ENCODE data around the gene TMPRSS11F.

The TMPRSS11F gene

DNA sequence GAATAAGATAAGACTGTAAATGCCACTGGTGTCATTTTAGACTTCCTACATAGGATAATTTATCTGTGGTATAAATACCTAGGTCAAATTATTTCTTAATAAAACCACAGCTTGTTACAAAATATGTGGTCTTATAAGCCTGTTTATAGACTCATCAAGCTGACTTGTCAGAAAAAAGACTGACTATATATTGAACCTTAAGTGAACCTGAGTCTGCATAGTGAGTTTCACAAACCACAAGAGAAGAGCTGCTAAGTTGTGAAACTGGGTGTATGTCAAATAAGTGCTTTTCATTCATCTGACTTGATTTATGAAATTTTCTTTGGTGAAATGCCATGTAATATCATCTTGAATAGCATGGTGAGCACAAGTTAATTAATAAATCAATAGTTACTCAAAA lies 118.0 kb downstream of the TMPRSS11F start:
- Histone ChIP-seq H4K20me1 (ENCODE audit: low read depth, low read length) (no peaks in the 10 kb centered on the region), H3K4me3 (ENCODE audit: insufficient read depth, low read length, poor library complexity, severe bottlenecking) (no peak overlapping the region), H3F3A (ENCODE audit: insufficient read depth) (no peaks in the 10 kb centered on the region), H3K9ac (ENCODE audit: low read length) (no peak overlapping the region), H2AFZ (ENCODE audit: low read depth, low read length, severe bottlenecking) (no peak overlapping the region), H3K9me3 (ENCODE audit: insufficient read depth, low read length) (no peaks in the 10 kb centered on the region), H3K4me2 (ENCODE audit: low read depth, low read length, poor library complexity, severe bottlenecking) (no peak overlapping the region), H3K27me3 (ENCODE audit: low read length) (no peaks in the 10 kb centered on the region), H3K36me3 (ENCODE audit: low read length) (no peaks in the 10 kb centered on the region), H3K27ac (ENCODE audit: low read depth, low read length) (no peak overlapping the region), H3K9me2 (replicated peaks; ENCODE audit: insufficient read depth, low read length) (no peaks in the 10 kb centered on the region), H3K79me2 (ENCODE audit: insufficient read depth, low read length) (no peaks in the 10 kb centered on the region)
- TF ChIP-seq EZH2phosphoT487 (conservative IDR thresholded peaks at IDR 0.05; ENCODE audit: low read length): no peak
- TF ChIP-seq, protein P1, sequence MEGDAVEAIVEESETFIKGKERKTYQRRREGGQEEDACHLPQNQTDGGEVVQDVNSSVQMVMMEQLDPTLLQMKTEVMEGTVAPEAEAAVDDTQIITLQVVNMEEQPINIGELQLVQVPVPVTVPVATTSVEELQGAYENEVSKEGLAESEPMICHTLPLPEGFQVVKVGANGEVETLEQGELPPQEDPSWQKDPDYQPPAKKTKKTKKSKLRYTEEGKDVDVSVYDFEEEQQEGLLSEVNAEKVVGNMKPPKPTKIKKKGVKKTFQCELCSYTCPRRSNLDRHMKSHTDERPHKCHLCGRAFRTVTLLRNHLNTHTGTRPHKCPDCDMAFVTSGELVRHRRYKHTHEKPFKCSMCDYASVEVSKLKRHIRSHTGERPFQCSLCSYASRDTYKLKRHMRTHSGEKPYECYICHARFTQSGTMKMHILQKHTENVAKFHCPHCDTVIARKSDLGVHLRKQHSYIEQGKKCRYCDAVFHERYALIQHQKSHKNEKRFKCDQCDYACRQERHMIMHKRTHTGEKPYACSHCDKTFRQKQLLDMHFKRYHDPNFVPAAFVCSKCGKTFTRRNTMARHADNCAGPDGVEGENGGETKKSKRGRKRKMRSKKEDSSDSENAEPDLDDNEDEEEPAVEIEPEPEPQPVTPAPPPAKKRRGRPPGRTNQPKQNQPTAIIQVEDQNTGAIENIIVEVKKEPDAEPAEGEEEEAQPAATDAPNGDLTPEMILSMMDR (IDR thresholded peaks at IDR 0.05; ENCODE audit: insufficient read depth, low read length, poor library complexity, severe bottlenecking): no peak
